ENCODE results near the gene TIFAB.

TIFAB gene

GRCh38 chr5:135481909-135482311 is 29.8 kb upstream of the TIFAB start:
- no peak for DNase-seq (ENCODE audit: low spot score)

- no peak for DNase-seq (ENCODE audit: low spot score)
Observed at GRCh38 chr5:135481387-135481786, 29.2 kb upstream of the TIFAB start.

- DNase-seq (ENCODE audit: low spot score), result no peak
Observed at GRCh38 chr5:135480511-135480910, 28.4 kb upstream of the TIFAB start.

GRCh38 chr5:135478938-135479337 is 26.8 kb upstream of the TIFAB start:
- DNase-seq (ENCODE audit: low spot score), result no peak

- no peak for DNase-seq (ENCODE audit: low spot score)
Observed at GRCh38 chr5:135477613-135478066, 25.5 kb upstream of the TIFAB start.

GRCh38 chr5:135476615-135477581 is 24.7 kb upstream of the TIFAB start:
- DNase-seq (ENCODE audit: low spot score), result no peak

- no peak for DNase-seq (ENCODE audit: low spot score)
Observed at GRCh38 chr5:135473956-135474670, 22.0 kb upstream of the TIFAB start.

GRCh38 chr5:135472141-135472540 is 20.0 kb upstream of the TIFAB start:
- DNase-seq (ENCODE audit: low spot score), result no peak

- DNase-seq (ENCODE audit: low spot score), result no peak
Observed at GRCh38 chr5:135471726-135472125, 19.6 kb upstream of the TIFAB start.

- no peak for DNase-seq (ENCODE audit: low spot score)
Observed at GRCh38 chr5:135469911-135470310, 17.8 kb upstream of the TIFAB start.

GRCh38 chr5:135468541-135468940 is 16.4 kb upstream of the TIFAB start:
- no peak for DNase-seq (ENCODE audit: low spot score)

- DNase-seq (ENCODE audit: low spot score), result no peak
Observed at GRCh38 chr5:135467871-135468485, 15.8 kb upstream of the TIFAB start.

GRCh38 chr5:135467051-135467625 is 15.0 kb upstream of the TIFAB start:
- DNase-seq (ENCODE audit: low spot score), result no peak

- DNase-seq (ENCODE audit: low spot score), result peak; percentile 76
Observed at GRCh38 chr5:135466178-135467050, 14.3 kb upstream of the TIFAB start.

GRCh38 chr5:135465391-135466122 is 13.4 kb upstream of the TIFAB start:
- DNase-seq (ENCODE audit: low spot score), result no peak

- DNase-seq (ENCODE audit: low spot score), result peak; percentile 85
Observed at GRCh38 chr5:135462304-135462703, 10.2 kb upstream of the TIFAB start.

GRCh38 chr5:135461481-135462151 is 9.5 kb upstream of the TIFAB start:
- no peak for DNase-seq (ENCODE audit: low spot score)

GRCh38 chr5:135460246-135461033 is 8.3 kb upstream of the TIFAB start:
- DNase-seq (ENCODE audit: low spot score), result no peak

- no peak for DNase-seq (ENCODE audit: low spot score)
Observed at GRCh38 chr5:135458921-135459331, 6.8 kb upstream of the TIFAB start.
